ENCODE data around the gene ZNF688. TPM values are rescaled to one million over a fixed set of nuclear protein-coding genes. Genes with fewer than 3 reads are reported as not detected.

Gene ZNF688
- total and polyA plus RNA-seq, 9 of the 15 experiments (the other 6 are each of a cell fraction or from before 2014, with no cell fraction given), result 0.48 to 12.9 (median 4.5) TPM

GRCh38 chr16:30526137-30526822 lies 45.2 kb downstream of the ZNF688 start, which contains the start of gene ZNF768 (continued):
- TF ChIP-seq SOX6 (IDR thresholded peaks at IDR 0.05) (no peak), HDAC2 (IDR thresholded peaks at IDR 0.05) (peak; percentile 33; the same call in 1 of the 2 replicates), HDGF (IDR thresholded peaks at IDR 0.05) (no peak), HDAC1 (IDR thresholded peaks at IDR 0.05) (peak in 1 of 2 experiments; percentile 65; a peak in 1 of 4 replicates), MYC (IDR thresholded peaks at IDR 0.05; ENCODE audit: low read depth, low read length) (peak; percentile 20; the same call in 1 of the 2 replicates), MYC (CRISPR knock-in tag; IDR thresholded peaks at IDR 0.05; ENCODE audit: borderline replicate concordance, low read depth) (no peak), CHD4 (IDR thresholded peaks at IDR 0.05; ENCODE audit: insufficient read depth, insufficient replicate concordance, low read depth, low read length, poor library complexity, severe bottlenecking) (no peak), HMG20A (CRISPR knock-in tag; conservative IDR thresholded peaks at IDR 0.05) (no peak), NUFIP1 (IDR thresholded peaks at IDR 0.05; ENCODE audit: partially characterized antibody) (no peak), HIVEP1 (CRISPR knock-in tag; IDR thresholded peaks at IDR 0.05) (no peak), SIN3B (IDR thresholded peaks at IDR 0.05; ENCODE audit: low read depth) (peak; percentile 67; the same call in 1 of the 2 replicates), L3MBTL2 (IDR thresholded peaks at IDR 0.05) (peak; percentile 29; the same call in 1 of the 2 replicates), NCOA6 (IDR thresholded peaks at IDR 0.05) (no peak), ZBTB11 (CRISPR knock-in tag; IDR thresholded peaks at IDR 0.05) (peak in 1 of 3 experiments; percentile 65; a peak in 1 of 6 replicates), SRSF9 (IDR thresholded peaks at IDR 0.05; ENCODE audit: borderline replicate concordance, low read depth, low read length) (no peak)
